SW 1271 (cell line): ENCODE measurements around the gene OR2AE1.

Source experiments
- DNase-seq, 2 experiments: peaks; one replicate each; lab custom pipeline; 2025; lab: John Stamatoyannopoulos, UW

The OR2AE1 gene

GRCh38 chr7:99855236-99855635 is 21.6 kb downstream of the OR2AE1 start:
- no peak for DNase-seq

- DNase-seq = no peak
Observed at GRCh38 chr7:99848420-99849216, 28.2 kb downstream of the OR2AE1 start.

GRCh38 chr7:99844328-99844727 is 32.5 kb downstream of the OR2AE1 start:
- DNase-seq = no peak

DNA sequence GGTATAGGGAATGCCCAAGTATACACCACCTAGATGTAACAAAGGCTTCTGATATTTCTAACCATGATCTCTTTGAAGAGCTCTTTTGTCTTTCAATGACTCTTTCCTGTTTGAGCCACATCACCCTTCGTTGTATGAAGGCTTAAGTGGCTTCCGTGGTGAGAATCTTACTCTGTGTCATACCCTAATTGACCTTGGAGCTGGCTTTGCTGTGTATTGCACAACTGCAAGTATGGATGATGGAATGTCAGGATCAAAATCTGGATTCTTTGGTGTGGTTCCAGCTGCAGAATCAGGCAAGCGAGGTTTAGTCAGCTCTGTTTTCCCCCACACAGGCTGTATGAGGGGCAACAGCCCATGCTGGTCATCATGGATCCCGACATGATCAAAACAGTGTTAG is 33.0 kb downstream of the OR2AE1 start:
- DNase-seq = no peak

DNA sequence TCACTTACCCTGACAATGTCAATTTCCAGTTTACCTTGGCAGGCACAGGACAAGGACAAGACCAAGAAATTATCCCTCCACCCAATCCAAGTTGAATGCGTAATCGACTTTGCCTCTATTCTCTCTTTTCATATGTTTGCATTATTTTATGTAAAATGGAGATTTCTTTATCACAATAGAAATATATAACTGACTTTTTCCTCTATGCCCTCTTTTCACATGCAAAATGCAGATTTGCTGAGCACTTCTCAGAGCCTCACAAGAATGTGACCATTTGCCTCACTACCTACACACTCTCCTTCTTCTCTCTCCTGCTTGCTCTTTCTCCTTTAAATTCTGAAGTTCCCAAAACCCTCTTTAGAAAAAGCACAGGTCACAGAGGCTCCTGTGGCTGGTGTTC is 33.9 kb downstream of the OR2AE1 start:
- DNase-seq = no peak

DNA sequence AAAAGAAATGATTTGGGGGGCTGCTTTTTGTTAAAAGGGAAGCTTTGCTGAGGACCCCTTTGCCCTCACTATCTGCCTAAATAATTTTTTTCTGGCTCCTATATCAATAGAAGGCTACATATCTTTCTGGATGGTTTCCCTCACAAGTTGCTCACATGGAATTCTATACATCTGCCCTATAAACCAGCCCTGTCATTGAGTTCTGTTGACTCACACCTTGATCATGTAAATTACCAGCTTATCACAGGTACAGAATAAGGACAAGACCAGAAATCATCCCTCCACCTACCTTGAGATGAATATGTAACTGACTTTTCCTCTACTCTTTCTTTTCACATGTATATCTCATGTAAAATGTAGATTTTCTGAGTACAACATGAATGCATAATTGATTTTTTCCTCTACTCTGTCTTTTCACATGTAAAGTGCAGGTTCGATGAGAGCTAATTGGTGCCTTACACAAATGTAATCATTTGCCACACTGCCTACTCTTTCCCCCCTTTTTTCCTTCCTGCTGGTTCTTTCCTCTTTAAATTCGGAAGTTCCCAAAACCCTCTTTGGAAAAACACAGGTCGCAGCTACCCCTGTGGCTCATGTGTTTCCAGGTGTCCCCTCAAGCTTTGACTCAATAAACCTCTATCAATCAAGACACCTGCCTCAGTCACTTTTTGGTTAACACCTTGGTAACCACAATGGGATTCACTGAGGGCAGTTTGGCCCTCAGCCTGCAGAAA is 36.5 kb downstream of the OR2AE1 start:
- no peak for DNase-seq

DNA sequence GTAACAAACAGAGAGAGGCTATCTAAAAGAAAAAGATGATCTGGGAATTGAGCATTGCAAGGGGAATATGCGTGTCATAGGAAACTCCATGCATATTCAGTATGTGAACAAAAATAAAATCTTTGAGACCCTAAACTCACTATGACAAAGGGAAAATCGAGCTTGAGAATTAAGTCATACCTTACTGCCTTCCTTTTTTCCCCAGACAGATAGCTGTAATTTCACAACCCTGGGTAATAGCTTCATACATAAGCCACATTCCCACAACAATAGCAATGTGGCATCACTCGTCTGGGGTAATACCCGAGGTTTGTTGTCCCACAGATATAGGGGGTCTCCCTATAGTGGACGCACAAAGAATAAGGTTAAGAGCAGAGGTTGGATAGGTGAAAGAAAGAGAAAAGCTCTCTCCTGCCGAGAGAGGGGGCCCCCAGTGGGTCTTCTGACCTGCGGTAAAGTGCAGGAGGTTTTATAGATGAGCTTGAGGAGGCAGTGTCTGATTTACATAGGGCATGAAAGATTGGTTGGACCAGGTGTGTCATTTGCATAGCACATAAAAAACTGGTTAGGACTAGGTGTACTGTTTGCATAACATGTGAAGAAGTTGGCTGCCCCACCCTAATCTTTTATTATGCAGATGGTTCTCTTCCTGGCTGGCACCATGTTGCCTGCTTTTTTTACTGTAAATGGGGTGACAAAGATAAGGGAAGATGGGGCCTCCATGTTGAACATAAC is 37.4 kb downstream of the OR2AE1 start:
- no peak for DNase-seq

GRCh38 chr7:99837649-99838361 is 39.0 kb downstream of the OR2AE1 start:
- no peak for DNase-seq

DNA sequence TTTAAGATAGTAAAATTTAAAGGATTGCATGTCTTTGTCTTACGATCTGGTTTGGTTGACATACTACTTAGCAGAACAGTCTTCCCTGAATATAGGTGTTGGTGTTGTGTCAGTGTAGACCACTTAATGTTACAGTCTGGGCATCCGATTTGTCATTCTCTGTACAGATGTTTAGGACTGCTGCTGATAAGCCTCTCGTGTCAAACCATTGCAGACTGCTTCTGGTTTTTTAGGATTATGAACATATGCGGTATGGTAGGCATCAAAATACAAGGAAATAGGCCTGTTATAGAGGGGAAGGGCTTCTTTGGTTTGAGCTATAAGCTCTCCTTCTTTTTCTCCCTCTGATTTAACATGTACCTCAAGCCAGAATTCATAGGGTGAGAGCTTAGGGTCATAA is 41.6 kb downstream of the OR2AE1 start:
- DNase-seq = no peak

- no peak for DNase-seq
Observed at GRCh38 chr7:99834382-99834781, 42.5 kb downstream of the OR2AE1 start.

DNA sequence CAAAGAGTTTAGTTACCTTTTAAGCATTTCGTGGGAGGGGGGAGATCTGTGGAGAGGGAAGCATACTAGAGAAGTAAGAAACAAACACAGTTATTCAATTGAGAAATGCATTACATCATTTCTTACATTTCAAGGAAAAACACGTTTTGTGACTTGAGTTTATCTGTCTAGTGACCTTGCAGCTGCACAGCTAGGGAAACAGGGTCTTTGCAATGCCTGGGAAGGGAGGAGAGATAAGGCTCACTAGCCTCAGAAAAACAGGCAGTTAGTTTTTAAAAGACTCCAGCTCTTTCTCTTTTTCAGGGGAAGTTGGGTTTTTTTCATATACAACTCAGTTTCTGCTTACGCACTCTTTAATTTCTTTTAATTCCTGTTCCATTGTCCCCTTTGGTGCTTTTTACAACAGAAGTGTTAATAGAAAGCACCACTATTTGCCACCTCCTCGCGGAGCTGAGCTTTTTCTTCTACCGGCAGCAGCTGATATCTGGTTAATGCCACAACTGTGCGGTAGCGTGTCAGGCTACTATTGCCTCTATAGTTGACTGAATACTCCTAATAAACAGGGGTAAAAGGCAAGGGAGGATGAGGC is 43.5 kb downstream of the OR2AE1 start:
- no peak for DNase-seq

DNA sequence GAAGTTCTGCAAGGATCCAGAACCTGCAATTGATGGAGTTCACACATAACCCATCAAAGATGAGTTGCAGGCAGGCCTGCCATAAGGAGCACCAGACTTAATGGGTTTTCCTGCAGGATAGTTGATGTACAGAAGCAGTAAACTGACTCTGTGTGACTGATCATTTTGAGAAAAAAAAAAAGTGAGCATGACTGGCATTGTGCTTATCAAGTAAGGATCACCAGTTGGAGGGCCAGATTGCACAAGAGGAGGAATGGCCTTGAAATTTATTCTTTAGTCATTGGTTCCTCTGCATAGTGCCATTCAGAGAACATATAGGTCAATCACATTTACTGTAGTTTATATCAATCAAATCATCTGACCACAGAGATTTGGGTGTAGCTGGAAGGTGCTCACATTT is 45.2 kb downstream of the OR2AE1 start:
- DNase-seq = no peak

- no peak for DNase-seq
Observed at GRCh38 chr7:99829524-99830160, 47.2 kb downstream of the OR2AE1 start.

DNA sequence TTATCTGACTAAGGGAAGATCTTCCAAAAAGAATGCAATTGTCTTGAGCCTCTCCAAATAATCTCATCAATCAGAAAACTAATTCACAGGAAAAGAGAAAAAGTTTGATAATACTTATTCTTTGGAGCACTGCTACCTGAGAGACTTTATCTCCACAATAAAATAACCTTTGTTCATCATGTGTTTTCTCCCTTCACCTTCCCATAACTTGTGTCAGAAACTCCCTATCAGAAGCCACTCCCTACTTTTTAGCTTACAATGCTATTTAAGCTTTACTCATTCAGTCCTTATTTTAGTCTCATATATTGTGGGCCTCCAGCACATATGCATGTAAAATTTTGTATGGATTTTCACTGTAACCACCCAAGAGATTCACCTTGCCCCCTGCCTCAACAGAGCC is 48.0 kb downstream of the OR2AE1 start:
- no peak for DNase-seq

GRCh38 chr7:99827040-99827778 is 49.6 kb downstream of the OR2AE1 start:
- DNase-seq = no peak
